Mesenchymal stem cell (in vitro differentiated cells and primary cell): ENCODE measurements around the gene ZSCAN21.

Experiments
- DNase-seq: peaks from one replicate; pipeline ENCODE4 v3.0.0-alpha.2; 2013
- H2AFZ ChIP-seq: one replicate; pipeline ENCODE4 v1.6.1; 2013; ENCODE audit warnings: low read depth, mild to moderate bottlenecking, control low read depth, inconsistent platforms, low read length, moderate library complexity
- H2AK5ac ChIP-seq: 2 replicates; pipeline ENCODE4 v1.6.1; 2013; ENCODE audit warnings: low read length, moderate library complexity, mild to moderate bottlenecking, inconsistent platforms; ENCODE audit not compliant: severe bottlenecking
- H2BK120ac ChIP-seq: one replicate; pipeline ENCODE4 v1.6.1; 2013; ENCODE audit warnings: low read depth, mild to moderate bottlenecking, inconsistent platforms, low read length, moderate library complexity
- H2BK12ac ChIP-seq, 2 experiments: one replicate each; pipeline ENCODE4 v1.6.1; 2013; ENCODE audit warnings: inconsistent platforms in 2 of 2, low read length in 2 of 2, mild to moderate bottlenecking in 2 of 2, moderate library complexity in 2 of 2, control low read depth in 1 of 2
- H2BK15ac ChIP-seq: one replicate; pipeline ENCODE4 v1.6.1; 2013; ENCODE audit warnings: mild to moderate bottlenecking, low read depth, inconsistent platforms; ENCODE audit not compliant: poor library complexity, severe bottlenecking
- H2BK5ac ChIP-seq: 2 replicates; pipeline ENCODE4 v1.6.1; 2013; ENCODE audit warnings: low read depth, mild to moderate bottlenecking, low read length, control low read depth, inconsistent platforms; ENCODE audit not compliant: poor library complexity, severe bottlenecking
- H3K14ac ChIP-seq, 2 experiments: one replicate each; pipeline ENCODE4 v1.6.1; 2013; ENCODE audit warnings: inconsistent platforms in 2 of 2, low read length in 2 of 2, control low read depth in 1 of 2, mild to moderate bottlenecking in 1 of 2, moderate library complexity in 1 of 2
- H3K18ac ChIP-seq, 2 experiments: one replicate each; pipeline ENCODE4 v1.6.1; 2013; ENCODE audit warnings: inconsistent platforms in 2 of 2, low read length in 2 of 2, control low read depth in 1 of 2, low read depth in 1 of 2, mild to moderate bottlenecking in 1 of 2
- H3K23ac ChIP-seq, 2 experiments: one replicate each; pipeline ENCODE4 v1.6.1; 2013; ENCODE audit warnings: inconsistent platforms in 2 of 2, low read length in 2 of 2, mild to moderate bottlenecking in 2 of 2, moderate library complexity in 2 of 2, control low read depth in 1 of 2
- H3K27ac ChIP-seq: 2 replicates; pipeline ENCODE4 v1.5.1; 2013; ENCODE audit warnings: mild to moderate bottlenecking, moderate library complexity, low read length, control low read depth, inconsistent platforms; ENCODE audit not compliant: poor library complexity, severe bottlenecking
- H3K27me3 ChIP-seq, 2 experiments: 2 replicates each; pipeline versions ENCODE4 v1.6.1 to v1.7.0; 2013; ENCODE audit warnings: low read length in 2 of 2, mild to moderate bottlenecking in 2 of 2, moderate library complexity in 2 of 2, control low read depth in 1 of 2, inconsistent platforms in 1 of 2; ENCODE audit not compliant: control insufficient read depth in 1 of 2, insufficient read depth in 1 of 2
- H3K36me3 ChIP-seq, 2 experiments: 2 replicates each; pipeline versions ENCODE4 v1.6.1 to v1.7.0; 2013; ENCODE audit warnings: low read length in 2 of 2, control low read depth in 1 of 2, inconsistent platforms in 1 of 2, low read depth in 1 of 2, mild to moderate bottlenecking in 1 of 2; ENCODE audit not compliant: insufficient read depth in 2 of 2, control insufficient read depth in 1 of 2
- H3K4ac ChIP-seq, 2 experiments: one replicate each; pipeline ENCODE4 v1.6.1; 2013; ENCODE audit warnings: inconsistent platforms in 2 of 2, low read length in 2 of 2, mild to moderate bottlenecking in 2 of 2, moderate library complexity in 2 of 2, control low read depth in 1 of 2, low read depth in 1 of 2
- H3K4me1 ChIP-seq: 2 replicates; pipeline ENCODE4 v1.6.1; 2013; ENCODE audit warnings: low read depth, low read length, control low read depth; ENCODE audit not compliant: control insufficient read depth, insufficient read depth
- H3K4me2 ChIP-seq: 2 replicates; pipeline ENCODE4 v1.6.1; 2013; ENCODE audit warnings: low read length, mild to moderate bottlenecking, inconsistent platforms; ENCODE audit not compliant: poor library complexity, severe bottlenecking
- H3K4me3 ChIP-seq, 2 experiments: 2 replicates each; pipeline versions ENCODE4 v1.5.1 to v1.7.0; 2013; ENCODE audit warnings: low read length in 2 of 2, mild to moderate bottlenecking in 2 of 2, control low read depth in 1 of 2, low read depth in 1 of 2; ENCODE audit not compliant: insufficient read depth in 1 of 2
- H3K79me1 ChIP-seq: replicated peaks from 2 replicates; pipeline ENCODE4 v1.6.1; 2013; ENCODE audit warnings: mild to moderate bottlenecking, control low read depth, low read length, inconsistent platforms; ENCODE audit not compliant: poor library complexity, severe bottlenecking
- H3K9ac ChIP-seq: 2 replicates; pipeline ENCODE4 v1.7.0; 2013; ENCODE audit warnings: mild to moderate bottlenecking, low read length, moderate library complexity
- H3K9me3 ChIP-seq: 2 replicates; pipeline ENCODE4 v1.7.0; 2013; ENCODE audit warnings: mild to moderate bottlenecking, low read length; ENCODE audit not compliant: control insufficient read depth
- H4K8ac ChIP-seq: one replicate; pipeline ENCODE4 v1.6.1; 2013; ENCODE audit warnings: inconsistent platforms, mild to moderate bottlenecking, low read length, moderate library complexity
- H4K91ac ChIP-seq: one replicate; pipeline ENCODE4 v1.6.1; 2013; ENCODE audit warnings: mild to moderate bottlenecking, low read length, inconsistent platforms
- WGBS: methylation state at CpG from one replicate; pipeline ENCODE4 v1.1.7; 2013; ENCODE audit warnings: mixed read lengths; 5-methylcytosine and 5-hydroxymethylcytosine counted together

The ZSCAN21 gene

DNA sequence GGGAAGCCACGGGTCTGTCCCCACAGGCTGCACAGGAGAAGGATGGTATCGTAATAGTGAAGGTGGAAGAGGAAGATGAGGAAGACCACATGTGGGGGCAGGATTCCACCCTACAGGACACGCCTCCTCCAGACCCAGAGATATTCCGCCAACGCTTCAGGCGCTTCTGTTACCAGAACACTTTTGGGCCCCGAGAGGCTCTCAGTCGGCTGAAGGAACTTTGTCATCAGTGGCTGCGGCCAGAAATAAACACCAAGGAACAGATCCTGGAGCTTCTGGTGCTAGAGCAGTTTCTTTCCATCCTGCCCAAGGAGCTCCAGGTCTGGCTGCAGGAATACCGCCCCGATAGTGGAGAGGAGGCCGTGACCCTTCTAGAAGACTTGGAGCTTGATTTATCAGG, 26.0 kb upstream of the ZSCAN21 start:
- H2BK120ac ChIP-seq, result no peak overlapping the region
- H3K9ac ChIP-seq, result no peak overlapping the region
- H3K4me2 ChIP-seq, result no peak overlapping the region
- H3K9me3 ChIP-seq, result no peaks in the 10 kb centered on the region
- H4K91ac ChIP-seq, result no peak overlapping the region
- over 99% methylated on average over 12 of the region's 12 CpGs for WGBS
- no peak overlapping the region for H3K18ac ChIP-seq
- H3K4me1 ChIP-seq, result peaks cover 3% of the 10 kb centered on the region
- no peak overlapping the region for H4K8ac ChIP-seq
- H3K27me3 ChIP-seq, result no peaks in the 10 kb centered on the region
- H3K4me3 ChIP-seq, result no peak overlapping the region
- no peak overlapping the region for H2BK5ac ChIP-seq
- no peak overlapping the region for H2AFZ ChIP-seq
- no peak overlapping the region for H3K23ac ChIP-seq
- no peak for DNase-seq
- no peak overlapping the region for H3K27ac ChIP-seq
- no peak overlapping the region for H2AK5ac ChIP-seq
- peaks cover 54 to 76% of the 10 kb centered on the region in 2 experiments for H3K36me3 ChIP-seq
- H3K4ac ChIP-seq, result no peak overlapping the region
- no peak overlapping the region for H2BK12ac ChIP-seq
- H2BK15ac ChIP-seq, result no peak overlapping the region
- H3K79me1 ChIP-seq, result peaks cover 25% of the 10 kb centered on the region
- no peak overlapping the region for H3K14ac ChIP-seq

DNA sequence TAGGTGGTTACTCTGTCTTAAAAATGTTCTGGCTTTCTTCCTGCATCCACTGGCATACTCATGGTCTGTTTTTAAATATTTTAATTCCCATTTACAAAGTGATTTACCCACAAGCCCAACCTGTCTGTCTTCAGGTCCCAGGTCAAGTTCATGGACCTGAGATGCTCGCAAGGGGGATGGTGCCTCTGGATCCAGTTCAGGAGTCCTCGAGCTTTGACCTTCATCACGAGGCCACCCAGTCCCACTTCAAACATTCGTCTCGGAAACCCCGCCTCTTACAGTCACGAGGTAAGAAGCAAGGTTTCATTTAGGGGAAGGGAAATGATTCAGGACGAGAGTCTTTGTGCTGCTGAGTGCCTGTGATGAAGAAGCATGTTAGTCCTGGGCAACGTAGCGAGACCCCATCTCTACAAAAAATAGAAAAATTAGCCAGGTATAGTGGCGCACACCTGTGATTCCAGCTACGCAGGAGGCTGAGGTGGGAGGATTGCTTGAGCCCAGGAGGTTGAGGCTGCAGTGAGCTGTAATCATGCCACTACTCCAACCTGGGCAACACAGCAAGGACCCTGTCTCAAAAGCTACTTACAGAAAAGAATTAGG, 25.5 kb upstream of the ZSCAN21 start:
- Histone ChIP-seq H3K23ac (no peak overlapping the region), H2AFZ (no peak overlapping the region), H3K4me2 (no peak overlapping the region), H3K4me3 (no peak overlapping the region), H3K79me1 (peaks cover 24% of the 10 kb centered on the region), H2BK15ac (no peak overlapping the region), H3K9ac (no peak overlapping the region), H3K36me3 (peaks cover 49 to 76% of the 10 kb centered on the region in 2 experiments), H2AK5ac (no peak overlapping the region), H3K4me1 (peaks cover 2% of the 10 kb centered on the region), H3K18ac (no peak overlapping the region), H4K91ac (no peak overlapping the region), H3K14ac (no peak overlapping the region), H3K27me3 (no peaks in the 10 kb centered on the region), H2BK5ac (no peak overlapping the region), H2BK120ac (no peak overlapping the region), H3K27ac (no peak overlapping the region), H3K4ac (no peak overlapping the region), H3K9me3 (no peaks in the 10 kb centered on the region), H2BK12ac (no peak overlapping the region), H4K8ac (no peak overlapping the region)
- 96% methylated on average over 10 of the region's 12 CpGs for WGBS
- no peak for DNase-seq

- Histone ChIP-seq H3K14ac (no peak overlapping the region), H3K4me2 (no peak overlapping the region), H3K9me3 (no peaks in the 10 kb centered on the region), H3K36me3 (peaks cover 63 to 95% of the 10 kb centered on the region in 2 experiments), H4K8ac (no peak overlapping the region), H3K27ac (no peak overlapping the region), H4K91ac (no peak overlapping the region), H3K27me3 (no peaks in the 10 kb centered on the region), H2BK15ac (no peak overlapping the region), H3K9ac (no peak overlapping the region), H3K4ac (no peak overlapping the region), H3K79me1 (peaks cover 39% of the 10 kb centered on the region), H2BK12ac (no peak overlapping the region), H3K4me3 (no peak overlapping the region), H3K23ac (no peak overlapping the region), H3K4me1 (no peaks in the 10 kb centered on the region), H3K18ac (no peak overlapping the region), H2BK5ac (no peak overlapping the region), H2BK120ac (no peak overlapping the region), H2AK5ac (no peak overlapping the region), H2AFZ (no peak overlapping the region)
- WGBS, result 93% methylated on average over 11 of the region's 11 CpGs
- no peak for DNase-seq
Measured at GRCh38 chr7:100027197-100027596, 22.4 kb upstream of the ZSCAN21 start.

DNA sequence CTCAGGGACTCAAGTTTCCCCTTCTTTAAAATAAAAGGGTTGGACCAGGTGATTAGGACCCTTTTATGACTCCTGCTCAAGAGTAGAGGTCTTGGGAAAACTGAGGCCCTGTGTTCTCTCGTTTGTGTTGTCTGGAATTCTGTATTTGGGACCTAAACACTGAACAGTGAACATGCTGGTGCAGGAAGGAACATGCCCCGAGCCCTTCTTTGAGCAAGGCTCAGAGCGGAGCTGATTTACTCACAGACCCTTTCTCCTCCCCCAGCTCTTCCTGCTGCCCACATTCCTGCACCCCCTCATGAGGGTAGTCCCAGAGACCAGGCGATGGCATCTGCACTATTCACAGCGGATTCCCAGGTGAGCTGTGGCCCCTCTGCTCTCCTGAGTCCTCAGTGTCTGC, 20.0 kb upstream of the ZSCAN21 start:
- no peak for DNase-seq
- Histone ChIP-seq H3K36me3 (peaks cover 52 to 90% of the 10 kb centered on the region in 2 experiments), H2BK15ac (no peak overlapping the region), H3K27ac (no peak overlapping the region), H3K4ac (no peak overlapping the region), H3K27me3 (no peaks in the 10 kb centered on the region), H3K4me2 (no peak overlapping the region), H4K91ac (no peak overlapping the region), H2AFZ (no peak overlapping the region), H3K4me3 (no peak overlapping the region), H3K79me1 (peaks cover 32% of the 10 kb centered on the region), H2BK120ac (no peak overlapping the region), H3K9ac (no peak overlapping the region), H2AK5ac (no peak overlapping the region), H2BK5ac (no peak overlapping the region), H3K4me1 (no peaks in the 10 kb centered on the region), H2BK12ac (no peak overlapping the region), H4K8ac (no peak overlapping the region), H3K14ac (no peak overlapping the region), H3K23ac (no peak overlapping the region), H3K18ac (no peak overlapping the region), H3K9me3 (no peaks in the 10 kb centered on the region)
- 92% methylated on average over 5 of the region's 5 CpGs for WGBS
